NK-92 treated with Interleukin-12 subunit alpha and Interleukin-12 subunit beta, amount 100 ng/mL, for 24 hours (cell line): ENCODE results near the gene YWHAE.
"Not testable (repeated sequence)": the region's sequence is repeated elsewhere in the genome, so short reads cannot be mapped to it uniquely, and the experiment has no call there.

Source experiments
- DNase-seq: peaks from one replicate; lab custom pipeline; 2025; lab: John Stamatoyannopoulos, UW

The YWHAE gene

DNA sequence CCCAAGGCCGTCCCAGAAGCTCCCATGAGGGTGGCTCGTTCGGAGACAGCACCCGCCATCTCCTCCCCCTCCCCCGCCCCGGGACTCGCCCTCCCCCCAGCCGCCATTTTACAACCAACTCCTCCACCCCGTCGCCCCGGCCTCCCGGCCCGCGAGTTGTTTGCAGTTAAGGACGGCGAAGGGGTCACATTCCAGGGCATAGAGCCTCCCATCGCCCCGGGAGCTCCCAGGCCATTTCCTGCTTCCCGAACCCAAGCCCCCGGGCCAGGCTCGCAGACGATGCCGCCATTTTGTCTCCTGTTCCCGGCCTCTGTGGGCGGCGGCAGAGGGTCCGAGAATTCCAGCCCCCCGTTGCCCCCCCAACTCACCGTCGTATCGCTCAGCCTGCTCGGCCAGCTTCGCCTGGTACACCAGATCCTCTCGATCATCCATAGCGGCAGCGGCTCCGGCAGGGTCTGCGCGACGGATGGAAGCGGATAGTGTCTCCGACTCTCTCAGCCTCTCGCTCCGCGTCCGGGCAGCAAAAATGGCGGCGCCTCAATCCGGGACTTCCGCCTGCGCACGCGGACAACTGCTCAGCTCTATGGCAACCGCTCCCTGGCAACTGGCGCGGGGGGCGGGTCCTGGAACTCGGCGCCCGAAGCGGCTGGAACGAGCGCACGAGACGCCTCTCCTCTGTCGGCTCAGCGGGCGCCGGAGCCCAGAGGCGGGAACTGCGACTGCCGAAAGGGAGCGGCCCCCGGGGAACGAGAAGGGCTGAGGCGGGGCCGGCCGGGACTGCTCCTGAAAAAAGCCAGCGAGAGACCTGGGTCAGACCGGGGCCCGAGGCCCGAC, at the start of gene YWHAE:
YWHAE (minus strand) TSS at position 544 of the 834 bp plus-strand sequence; CDS start at position 432, 112 bp downstream.
- peak; percentile 77 for DNase-seq

- no peak for DNase-seq
Observed at GRCh38 chr17:1449412-1449967, 49.5 kb upstream of the YWHAE start.

- no peak for DNase-seq
Observed at GRCh38 chr17:1447052-1447451, 47.0 kb upstream of the YWHAE start.

DNA sequence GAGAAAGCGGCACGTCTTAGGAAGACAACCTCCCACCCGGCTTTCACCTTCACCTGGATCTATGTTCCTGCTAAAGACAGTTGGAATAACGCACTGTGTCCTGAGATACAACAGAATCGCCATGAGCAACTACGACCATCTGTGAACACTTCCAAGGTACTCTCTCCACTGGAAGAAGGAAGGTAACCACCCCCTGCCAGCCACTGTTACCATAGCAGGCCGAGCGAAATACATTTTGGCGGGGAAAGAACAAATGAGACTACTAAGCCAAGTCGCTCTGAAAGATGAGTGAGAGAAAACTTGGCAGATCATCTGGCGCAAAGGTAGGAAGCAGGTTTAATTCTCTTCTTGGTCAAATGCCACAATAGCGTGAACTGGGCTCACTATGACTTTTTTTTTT, 46.2 kb upstream of the YWHAE start:
- no peak for DNase-seq

DNA sequence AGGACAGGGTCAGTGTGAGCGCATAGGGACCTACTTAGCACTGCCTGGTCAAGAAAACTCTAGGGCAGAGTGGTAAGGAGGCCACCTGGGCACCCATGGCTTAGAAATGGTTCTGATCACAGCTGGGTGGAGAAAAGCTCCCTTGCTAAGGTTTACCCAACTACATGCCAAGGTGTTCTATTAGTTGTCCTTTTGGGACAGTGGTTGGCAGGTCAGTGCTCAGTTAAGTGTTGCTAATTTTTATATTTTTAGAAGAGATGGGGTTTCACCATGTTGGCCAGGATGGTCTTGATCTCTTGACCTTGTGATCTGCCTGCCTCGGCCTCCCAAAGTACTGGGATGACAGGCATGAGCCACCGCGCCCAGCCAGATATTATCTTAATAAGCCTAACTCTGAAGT, 45.7 kb upstream of the YWHAE start:
- not testable (repeated sequence) for DNase-seq

DNA sequence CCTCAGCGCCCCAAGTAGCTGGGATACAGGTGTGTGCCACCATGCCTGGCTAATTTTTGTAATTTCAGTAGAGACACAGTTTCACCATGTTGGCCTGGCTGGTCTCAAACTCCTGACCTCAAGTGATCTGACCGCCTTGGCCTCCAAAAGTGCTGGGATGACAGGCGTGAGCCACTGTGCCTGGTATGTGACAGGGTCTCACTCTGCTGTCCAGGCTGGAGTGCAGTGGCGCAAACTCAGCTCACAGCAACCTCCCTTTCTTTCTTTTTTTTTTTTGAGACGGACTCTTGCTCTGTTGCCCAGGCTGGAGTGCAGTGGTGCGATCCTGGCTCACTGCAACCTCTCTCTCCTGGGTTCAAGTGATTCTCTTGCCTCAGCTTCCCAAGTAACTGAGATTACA, 42.7 kb upstream of the YWHAE start:
- DNase-seq = not testable (repeated sequence)

DNA sequence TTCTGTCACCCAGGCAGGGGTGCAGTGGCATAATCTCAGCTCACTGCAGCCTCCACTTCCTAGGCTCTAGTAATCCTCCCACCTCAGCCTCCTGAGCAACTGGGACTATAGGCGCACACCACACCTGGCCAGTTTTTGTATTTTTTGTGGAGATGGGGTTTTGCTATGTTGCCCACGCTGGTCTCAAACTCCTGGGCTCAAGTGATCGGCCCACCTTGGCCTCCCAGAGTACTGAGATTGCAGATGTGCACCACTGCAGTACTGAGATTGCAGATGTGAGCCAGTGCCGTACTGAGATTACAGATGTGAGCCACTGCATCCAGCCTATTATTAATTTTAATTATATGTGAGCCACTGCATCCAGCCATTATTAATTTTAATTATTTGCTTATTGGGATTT, 42.2 kb upstream of the YWHAE start:
- no peak for DNase-seq

GRCh38 chr17:1440921-1441320, 40.9 kb upstream of the YWHAE start:
- no peak for DNase-seq

DNA sequence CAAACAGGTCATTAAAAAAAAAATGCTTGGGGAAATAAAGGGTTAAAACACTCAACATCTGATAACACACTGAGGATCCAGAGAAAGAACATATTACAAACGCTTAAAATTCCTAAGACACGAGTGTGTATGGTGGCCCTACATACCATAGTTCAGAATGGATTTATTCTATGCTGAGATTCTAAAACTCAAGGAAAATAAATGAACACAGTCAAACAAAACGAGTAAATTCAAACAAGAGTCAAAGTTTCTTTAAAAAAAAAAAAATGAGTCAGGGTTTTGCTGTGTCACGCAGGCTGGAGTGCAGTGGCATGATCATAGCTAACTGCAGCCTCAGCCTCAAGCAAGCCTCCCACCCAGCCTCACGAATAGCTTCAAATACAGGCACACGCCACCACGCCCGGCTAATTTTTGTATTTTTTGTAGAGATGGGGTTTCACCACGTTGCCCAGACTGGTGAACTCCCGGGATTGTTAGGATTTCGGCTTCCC, 38.6 kb upstream of the YWHAE start:
- DNase-seq = no peak

- DNase-seq = no peak
Observed at GRCh38 chr17:1435326-1435725, 35.3 kb upstream of the YWHAE start.

DNA sequence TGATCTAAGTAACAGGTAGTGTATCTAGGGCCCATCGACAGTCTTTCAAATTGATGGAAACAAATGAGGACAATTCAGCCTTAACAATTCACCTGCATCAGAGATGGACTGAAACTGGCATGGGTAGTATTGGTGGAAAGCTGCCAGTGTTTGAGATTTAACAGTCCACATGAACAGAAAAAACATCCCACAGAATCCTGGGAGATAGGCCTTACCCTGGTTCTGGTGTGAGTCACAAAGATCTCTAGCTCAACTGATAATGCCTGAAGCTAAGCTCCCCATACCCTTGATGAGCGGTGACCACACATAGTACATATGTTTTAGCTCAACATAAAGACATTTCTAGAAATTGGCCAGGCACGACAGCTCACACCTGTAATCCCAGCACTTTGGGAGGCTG, 34.1 kb upstream of the YWHAE start:
- no peak for DNase-seq

GRCh38 chr17:1431631-1432104, 31.6 kb upstream of the YWHAE start:
- no peak for DNase-seq

GRCh38 chr17:1423456-1424135, 23.6 kb upstream of the YWHAE start:
- DNase-seq = no peak

DNA sequence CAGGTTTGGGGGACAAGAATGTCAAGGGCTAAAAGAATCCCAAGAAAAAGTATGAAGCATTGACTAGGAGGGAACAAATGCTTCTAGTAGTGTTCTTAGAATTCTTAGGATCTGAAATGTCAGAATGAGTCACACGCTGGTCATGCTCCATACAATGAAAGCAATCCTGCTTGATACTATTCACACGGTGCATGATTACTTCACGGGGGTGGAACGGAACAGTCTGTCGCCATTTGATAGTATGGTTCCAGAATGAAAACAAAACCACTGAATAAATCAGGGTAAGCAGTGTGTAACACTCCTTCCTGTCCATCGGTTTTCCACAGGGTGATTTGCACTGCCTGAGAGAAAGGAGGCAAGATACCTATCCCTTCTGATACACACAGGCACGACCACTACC, 22.9 kb upstream of the YWHAE start:
- no peak for DNase-seq

GRCh38 chr17:1421470-1421869, 21.4 kb upstream of the YWHAE start:
- no peak for DNase-seq

DNA sequence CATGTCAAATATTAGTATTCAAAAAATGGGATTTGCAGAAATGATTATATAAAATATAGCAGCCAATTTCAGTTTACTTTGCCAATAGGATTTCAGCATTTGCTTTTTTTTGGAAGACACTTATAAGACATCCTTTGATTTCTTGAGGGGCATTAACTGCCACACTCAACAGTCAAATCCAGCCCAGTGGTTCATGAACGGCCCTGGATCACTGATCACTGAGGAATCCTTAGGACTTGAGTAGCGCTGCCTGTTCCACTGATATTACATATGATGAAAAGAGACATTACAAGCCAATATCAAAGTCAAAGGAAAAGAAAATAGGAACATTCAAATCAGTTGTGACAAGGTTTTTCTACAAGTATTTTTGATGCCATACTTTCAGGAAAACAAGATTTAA, 21.0 kb upstream of the YWHAE start:
- no peak for DNase-seq

DNA sequence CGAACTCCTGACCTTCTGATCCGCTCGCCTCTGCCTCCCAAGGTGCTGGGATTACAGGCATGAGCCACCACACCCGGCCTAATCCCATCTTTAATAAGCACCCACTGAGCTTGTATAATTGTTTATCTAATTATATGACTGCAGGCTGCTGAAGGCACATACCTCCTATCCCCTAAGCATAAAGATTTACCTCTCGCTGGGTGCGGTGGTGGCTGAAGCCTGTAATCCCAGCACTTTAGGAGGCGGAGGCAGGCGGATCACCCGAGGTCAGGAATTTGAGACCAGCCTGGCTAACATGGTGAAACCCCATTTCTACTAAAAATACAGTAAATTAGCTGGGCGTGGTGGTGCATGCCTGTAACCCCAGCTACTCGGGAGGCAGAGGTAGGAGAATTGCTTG, 20.1 kb upstream of the YWHAE start:
- no peak for DNase-seq

DNA sequence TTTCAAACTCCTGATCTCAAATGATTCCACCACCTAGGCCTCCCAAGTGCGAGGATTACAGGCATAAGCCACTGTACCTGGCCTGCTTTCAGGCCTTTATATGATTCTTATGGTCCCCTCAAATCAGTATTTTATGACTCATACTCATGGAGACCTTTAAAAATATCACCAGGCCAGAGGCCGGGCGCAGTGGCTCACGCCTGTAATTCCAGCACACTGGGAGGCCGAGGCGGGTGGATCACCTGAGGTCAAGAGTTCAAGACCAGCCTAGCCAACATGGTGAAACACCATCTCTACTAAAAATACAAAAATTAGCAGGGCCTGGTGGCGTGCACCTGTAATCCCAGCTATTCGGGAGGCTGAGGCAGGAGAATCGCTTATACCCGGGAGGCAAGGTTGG, 18.5 kb upstream of the YWHAE start:
- not testable (repeated sequence) for DNase-seq

DNA sequence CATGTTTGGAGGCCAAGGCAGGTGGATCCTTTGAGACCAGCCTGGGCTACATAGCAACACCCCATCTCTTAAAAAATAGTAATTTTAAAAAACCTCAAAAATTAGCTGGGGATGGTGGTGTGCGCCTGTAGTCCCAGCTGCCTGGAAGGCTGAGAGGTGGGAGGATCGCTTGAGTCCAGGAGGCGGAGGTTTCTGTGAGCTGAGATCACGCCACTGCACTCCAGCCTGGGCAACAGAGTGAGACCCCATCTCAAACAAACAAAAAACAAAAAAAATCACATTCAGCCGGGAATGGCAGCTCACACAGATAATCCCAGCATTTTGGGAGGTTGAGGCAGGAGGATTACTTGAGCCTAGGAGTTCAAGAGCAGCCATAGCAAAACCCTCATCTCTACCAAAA, 16.4 kb upstream of the YWHAE start:
- no peak for DNase-seq

- DNase-seq = no peak
Observed at GRCh38 chr17:1414634-1415033, 14.6 kb upstream of the YWHAE start.

DNA sequence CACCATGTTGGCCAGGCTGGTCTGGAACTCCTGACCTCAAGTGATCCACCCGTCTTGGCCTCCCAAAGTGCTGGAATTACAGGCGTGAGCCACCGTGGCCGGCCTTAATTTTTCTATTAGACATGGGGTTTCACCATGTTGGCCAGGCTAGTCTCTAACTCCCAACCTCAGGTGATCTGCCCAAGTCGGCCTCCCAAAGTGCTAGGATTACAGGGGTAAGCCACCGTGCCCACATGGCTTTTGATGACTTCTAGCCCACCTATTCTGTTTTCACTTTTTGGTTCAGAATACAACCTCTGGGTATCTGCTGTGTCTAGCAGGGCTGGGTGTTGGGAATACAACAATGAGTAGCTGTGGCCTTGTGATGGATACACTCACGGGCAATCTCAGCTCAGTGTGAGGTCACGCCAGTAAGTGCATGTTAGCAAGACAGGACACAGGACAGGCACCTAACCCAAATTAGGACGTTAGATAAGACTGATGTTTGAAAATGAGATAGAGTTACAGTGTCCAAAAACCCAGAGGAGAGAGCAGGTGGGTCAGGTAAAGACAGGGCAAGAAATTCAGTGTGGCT, 14.1 kb upstream of the YWHAE start:
- DNase-seq = no peak

DNA sequence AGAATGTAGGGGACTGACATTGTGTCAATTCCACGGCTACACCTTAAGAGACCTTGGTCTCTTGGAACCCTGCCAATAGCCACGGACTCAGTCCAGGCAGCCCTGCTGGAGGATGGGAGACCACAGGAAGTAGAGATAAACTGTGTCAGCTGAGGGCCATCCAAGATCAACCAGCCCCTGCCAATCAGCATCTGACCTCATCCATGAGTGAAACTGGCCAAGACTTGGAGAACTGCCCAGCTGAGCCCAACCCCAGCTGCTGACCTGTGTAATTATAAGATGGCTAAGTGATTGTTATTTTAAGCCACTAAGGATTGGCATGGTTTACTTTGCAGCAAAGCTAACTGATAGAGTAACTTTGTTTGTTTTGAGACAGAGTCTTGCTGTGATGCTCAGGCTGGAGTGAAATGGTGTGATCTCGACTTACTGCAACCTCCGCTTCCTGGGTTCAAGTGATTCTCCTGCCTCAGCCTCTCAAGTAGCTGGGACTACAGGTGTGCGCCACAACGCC, 13.3 kb upstream of the YWHAE start:
- no peak for DNase-seq
